BJ (cell line): ENCODE results near the gene CPPED1. TPM values are rescaled to one million over a fixed set of nuclear protein-coding genes. Genes with fewer than 3 reads are reported as not detected.

Source experiments
- CTCF ChIA-PET: fragments of 350-600 bp; formaldehyde crosslinking; extraction: SDS; loops from one replicate; lab custom pipeline; 2021; ENCODE audit warnings: antibody characterized with exemption, inconsistent platforms; lab: Yijun Ruan, JAX
- POLR2A ChIA-PET: fragments of 300-600 bp; sonication (Branson Sonifier 250); formaldehyde crosslinking; extraction: SDS; loops from one replicate; lab custom pipeline; 2021; ENCODE audit warnings: antibody characterized with exemption; lab: Charles Lee
- DNase-seq: peaks from one replicate; pipeline ENCODE4 v3.0.0-alpha.2; 2011; ENCODE audit warnings: low read depth
- H3K27me3 ChIP-seq: 2 replicates; pipeline ENCODE4 v1.6.0; 2011; ENCODE audit warnings: low read length; ENCODE audit not compliant: control insufficient read depth, insufficient read depth
- H3K36me3 ChIP-seq: 2 replicates; pipeline ENCODE4 v1.5.1; 2011; ENCODE audit warnings: low read length; ENCODE audit not compliant: control insufficient read depth, insufficient read depth
- H3K4me3 ChIP-seq: 2 replicates; pipeline ENCODE4 v1.5.1; 2011; ENCODE audit warnings: low read depth, mild to moderate bottlenecking, control low read depth, low read length
- CTCF ChIP-seq: IDR thresholded peaks from 2 replicates; pipeline ENCODE4 v1.5.1; 2011; ENCODE audit warnings: low read depth, mild to moderate bottlenecking, control low read depth, inconsistent platforms, low read length, moderate library complexity; ENCODE audit not compliant: insufficient read depth
- polyA plus RNA-seq: library from polyadenylated mRNA; depleted of rRNA; stranded (reverse); fragments of >200 nt; gene quantifications from 2 replicates; pipeline ENCODE4 v1.2.3, GENCODE V29; 2011

Gene CPPED1
- polyA plus RNA-seq, 1 experiment: 24.1 TPM

GRCh38 chr16:12788758-12789157 is 14.9 kb downstream of the CPPED1 start:
- TF ChIP-seq CTCF: no peak
- CTCF ChIA-PET: no interaction called here
- POLR2A ChIA-PET: no interaction called here
- Histone ChIP-seq H3K27me3 (no peaks in the 10 kb centered on the region), H3K36me3 (no peaks in the 10 kb centered on the region), H3K4me3 (no peak overlapping the region)
- DNase-seq: no peak

- no peak for DNase-seq
- POLR2A ChIA-PET: no interaction called here
- Histone ChIP-seq H3K36me3 (peaks cover under 1% of the 10 kb centered on the region; the same call in 1 of the 2 replicates), H3K27me3 (no peaks in the 10 kb centered on the region), H3K4me3 (no peak overlapping the region)
- no peak for TF ChIP-seq CTCF
- CTCF ChIA-PET: no interaction called here
Measured at GRCh38 chr16:12786081-12786480, 17.6 kb downstream of the CPPED1 start.

GRCh38 chr16:12784076-12784475 is 19.6 kb downstream of the CPPED1 start:
- Histone ChIP-seq H3K4me3 (no peak overlapping the region), H3K27me3 (no peaks in the 10 kb centered on the region), H3K36me3 (peaks cover 6% of the 10 kb centered on the region)
- CTCF ChIA-PET: no interaction called here
- no peak for TF ChIP-seq CTCF
- no peak for DNase-seq
- POLR2A ChIA-PET: interaction anchor here (0.7 kb wide), 1 partner anchor 225 kb away, joined by 6 read pairs; no protein-coding TSS in a partner anchor

- CTCF ChIA-PET: no interaction called here
- H3K36me3 ChIP-seq: peaks cover 6% of the 10 kb centered on the region
- no peak for TF ChIP-seq CTCF
- POLR2A ChIA-PET: no interaction called here
- DNase-seq: no peak
- H3K4me3 ChIP-seq: no peak overlapping the region
- no peaks in the 10 kb centered on the region for H3K27me3 ChIP-seq
Measured at GRCh38 chr16:12781777-12782176, 21.9 kb downstream of the CPPED1 start.

- Histone ChIP-seq H3K4me3 (no peak overlapping the region), H3K36me3 (peaks cover 7% of the 10 kb centered on the region), H3K27me3 (no peaks in the 10 kb centered on the region)
- no peak for DNase-seq
- TF ChIP-seq CTCF: no peak
- ChIA-PET CTCF (no interaction called here), POLR2A (no interaction called here)
Measured at GRCh38 chr16:12780467-12780866, 23.2 kb downstream of the CPPED1 start.
